NT2/D1 (cell line): ENCODE results near the gene PNKD.

ENCODE experiments used
- DNase-seq: peaks from one replicate; pipeline ENCODE4 v3.0.0-alpha.2; 2011; ENCODE audit warnings: low read depth, low spot score
- H3K27me3 ChIP-seq: 2 replicates; pipeline ENCODE4 v1.6.0; 2011; ENCODE audit warnings: mild to moderate bottlenecking; ENCODE audit not compliant: insufficient read length, insufficient read depth
- H3K36me3 ChIP-seq: 2 replicates; pipeline ENCODE4 v1.6.1; 2011; ENCODE audit warnings: mild to moderate bottlenecking, low read length, mixed read lengths; ENCODE audit not compliant: insufficient read depth, insufficient read length
- H3K4me1 ChIP-seq: 2 replicates; pipeline ENCODE4 v1.5.1; 2011; ENCODE audit not compliant: insufficient read depth, insufficient read length
- H3K4me3 ChIP-seq: 2 replicates; pipeline ENCODE4 v1.5.1; 2011; ENCODE audit warnings: low read depth; ENCODE audit not compliant: insufficient read length
- H3K9ac ChIP-seq: 2 replicates; pipeline ENCODE4 v1.6.0; 2011; ENCODE audit warnings: low read depth; ENCODE audit not compliant: insufficient read length
- H3K9me3 ChIP-seq: 2 replicates; pipeline ENCODE4 v1.5.1; 2011; ENCODE audit warnings: mild to moderate bottlenecking, low read length; ENCODE audit not compliant: insufficient read depth
- SUZ12 ChIP-seq: IDR thresholded peaks from 2 replicates; pipeline ENCODE4 v1.6.1; 2011; ENCODE audit not compliant: insufficient read length, insufficient read depth; ENCODE audit errors: extremely low read depth
- YY1 ChIP-seq: IDR thresholded peaks from 2 replicates; pipeline ENCODE4 v1.6.1; 2011; ENCODE audit not compliant: insufficient read length, insufficient read depth
- ZNF274 ChIP-seq: IDR thresholded peaks from 2 replicates; pipeline ENCODE4 v1.6.1; 2011; ENCODE audit warnings: mild to moderate bottlenecking, low read depth, low read length

PNKD gene

DNA sequence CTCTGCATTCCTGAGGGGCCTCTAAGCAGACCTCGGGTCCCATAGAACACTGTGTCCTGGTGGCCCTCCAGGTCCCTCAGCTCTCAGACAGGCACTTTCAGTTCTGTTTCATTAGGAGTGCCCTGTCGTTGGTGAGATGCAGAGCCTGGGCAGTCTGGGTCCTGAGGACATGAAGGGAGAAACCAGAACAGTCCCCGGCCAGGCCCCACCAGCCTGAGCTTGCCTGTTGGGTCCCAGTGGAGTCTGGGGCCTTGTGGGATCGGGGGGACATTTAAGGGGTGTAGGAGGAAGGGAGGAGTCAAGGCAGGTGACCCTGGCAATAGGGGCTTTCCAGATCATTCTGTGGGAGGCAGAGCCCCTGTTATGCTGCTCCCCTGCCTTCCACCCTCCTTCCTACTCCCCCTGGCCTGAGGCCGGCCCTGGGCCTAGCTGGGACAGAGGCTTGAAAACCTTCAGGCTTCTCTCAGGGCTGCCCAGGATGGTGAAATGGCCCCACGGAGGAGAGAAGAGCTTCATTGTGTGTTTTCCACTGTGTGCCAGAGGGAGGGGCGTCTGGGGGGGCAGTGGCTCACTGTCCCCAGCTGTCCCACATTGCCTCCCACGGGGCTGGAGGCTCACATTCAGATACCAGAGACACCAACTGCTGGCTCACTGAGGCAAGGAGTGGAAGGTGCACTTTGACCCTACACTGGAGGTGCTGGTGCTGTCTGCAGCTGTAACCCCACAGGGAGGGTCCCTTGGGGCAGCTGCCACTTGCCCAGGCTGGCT, 59.7 kb downstream of the PNKD start:
- Histone ChIP-seq H3K9ac (peak overlapping the region; percentile 17), H3K9me3 (no peaks in the 10 kb centered on the region), H3K36me3 (peaks cover 8% of the 10 kb centered on the region), H3K4me3 (no peak overlapping the region), H3K4me1 (peaks cover 21% of the 10 kb centered on the region), H3K27me3 (no peaks in the 10 kb centered on the region)
- DNase-seq: no peak
- no peak for TF ChIP-seq YY1
- TF ChIP-seq SUZ12: no peak
- no peak for TF ChIP-seq ZNF274

DNA sequence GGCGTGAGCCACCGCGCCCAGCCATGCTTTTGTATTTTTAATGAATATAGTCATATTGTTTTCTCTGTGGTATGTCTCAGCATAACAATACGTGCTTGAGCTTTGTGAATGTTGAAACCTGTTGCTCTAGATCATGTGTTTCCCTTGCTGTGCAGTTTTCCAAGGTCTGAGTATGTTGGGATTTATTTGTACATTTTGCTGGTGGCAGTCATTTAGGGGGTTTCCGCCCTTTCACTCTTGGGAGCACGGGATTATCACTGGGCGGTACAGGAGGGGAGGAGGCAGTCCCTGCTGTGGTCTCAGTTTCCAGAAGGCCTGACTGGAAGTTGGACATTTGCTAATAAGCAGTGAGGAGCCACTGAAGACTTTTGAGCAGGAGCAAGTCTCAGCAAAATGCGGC, 61.4 kb downstream of the PNKD start:
- H3K9ac ChIP-seq: no peak overlapping the region
- H3K4me1 ChIP-seq: peaks cover 14% of the 10 kb centered on the region
- no peaks in the 10 kb centered on the region for H3K27me3 ChIP-seq
- H3K9me3 ChIP-seq: no peaks in the 10 kb centered on the region
- H3K4me3 ChIP-seq: no peak overlapping the region
- no peak for DNase-seq
- peaks cover 5% of the 10 kb centered on the region for H3K36me3 ChIP-seq
- TF ChIP-seq ZNF274: no peak
- TF ChIP-seq SUZ12: no peak
- TF ChIP-seq YY1: no peak

- Histone ChIP-seq H3K9ac (no peak overlapping the region), H3K4me1 (peaks cover 9% of the 10 kb centered on the region), H3K4me3 (no peak overlapping the region), H3K9me3 (no peaks in the 10 kb centered on the region), H3K27me3 (no peaks in the 10 kb centered on the region), H3K36me3 (peaks cover 3% of the 10 kb centered on the region)
- no peak for TF ChIP-seq YY1
- TF ChIP-seq SUZ12: no peak
- no peak for TF ChIP-seq ZNF274
- DNase-seq: no peak
Observed at GRCh38 chr2:218332288-218332687, 62.0 kb downstream of the PNKD start.

DNA sequence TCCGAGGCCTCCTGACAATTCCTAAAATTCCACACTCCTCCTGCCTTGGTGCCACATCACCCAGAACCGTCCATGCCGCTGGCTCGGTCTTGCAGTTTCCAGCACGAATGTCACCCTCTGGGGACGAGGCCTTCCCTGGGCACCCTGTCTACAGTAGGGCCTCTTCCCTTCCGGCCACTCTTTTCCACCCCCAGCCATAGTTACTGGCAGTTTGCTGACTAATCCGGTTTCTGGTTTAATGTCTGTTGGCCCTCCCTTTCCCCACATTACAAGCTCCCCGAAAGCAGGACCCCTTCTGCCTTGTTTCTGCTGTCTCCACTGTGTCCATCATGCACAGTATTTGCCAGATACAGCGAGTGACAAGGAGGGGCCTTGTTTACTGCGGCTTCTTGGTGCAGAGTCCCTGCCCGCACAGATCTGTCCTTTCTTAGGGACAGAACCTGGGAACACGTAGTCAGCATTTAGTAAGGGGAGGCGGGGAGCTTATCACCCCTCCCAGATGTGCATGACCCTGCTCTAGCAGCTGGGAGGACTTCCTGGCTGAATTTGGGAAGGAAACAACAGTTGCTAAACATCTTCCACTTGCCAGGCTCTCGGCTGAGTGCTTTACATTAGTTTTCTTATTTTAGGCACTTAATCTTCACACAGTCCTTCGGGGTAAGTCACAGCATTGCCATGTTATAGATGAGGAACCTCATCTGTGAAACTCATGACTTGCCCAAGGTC, 62.8 kb downstream of the PNKD start:
- Histone ChIP-seq H3K9me3 (no peaks in the 10 kb centered on the region), H3K36me3 (peaks cover 3% of the 10 kb centered on the region), H3K4me3 (no peak overlapping the region), H3K4me1 (peaks cover 9% of the 10 kb centered on the region), H3K27me3 (no peaks in the 10 kb centered on the region), H3K9ac (peak overlapping the region; percentile 26)
- TF ChIP-seq SUZ12 (no peak), ZNF274 (no peak), YY1 (no peak)
- no peak for DNase-seq

DNA sequence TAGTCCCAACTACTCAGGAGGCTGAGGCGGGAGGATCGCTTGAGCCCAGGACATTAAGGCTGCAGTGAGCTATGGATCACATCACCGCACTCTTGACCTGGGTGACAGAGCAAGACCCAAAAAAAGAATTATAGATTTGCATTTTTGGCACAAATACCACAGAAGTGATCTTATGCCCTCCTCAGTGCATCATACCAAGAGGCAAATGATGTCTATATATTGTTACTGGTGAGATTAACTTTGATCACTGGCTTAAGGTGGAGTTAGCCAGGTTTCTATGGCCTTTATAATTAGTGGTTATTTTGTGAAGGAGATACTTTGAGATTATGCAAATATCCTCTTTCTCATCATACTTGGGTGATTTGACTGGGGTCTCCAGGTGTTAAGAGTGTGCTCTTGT, 64.2 kb downstream of the PNKD start:
- Histone ChIP-seq H3K4me1 (peaks cover 6% of the 10 kb centered on the region), H3K9ac (no peak overlapping the region), H3K9me3 (no peaks in the 10 kb centered on the region), H3K27me3 (no peaks in the 10 kb centered on the region), H3K36me3 (peaks cover 3% of the 10 kb centered on the region), H3K4me3 (no peak overlapping the region)
- TF ChIP-seq SUZ12 (no peak), YY1 (no peak), ZNF274 (no peak)
- DNase-seq: no peak

GRCh38 chr2:218340656-218341055, 70.3 kb downstream of the PNKD start:
- peaks cover 12% of the 10 kb centered on the region for H3K4me1 ChIP-seq
- no peaks in the 10 kb centered on the region for H3K9me3 ChIP-seq
- no peak overlapping the region for H3K9ac ChIP-seq
- H3K36me3 ChIP-seq: peaks cover 35% of the 10 kb centered on the region
- no peak for TF ChIP-seq ZNF274
- TF ChIP-seq SUZ12: no peak
- TF ChIP-seq YY1: no peak
- no peak overlapping the region for H3K4me3 ChIP-seq
- no peaks in the 10 kb centered on the region for H3K27me3 ChIP-seq
- no peak for DNase-seq

DNA sequence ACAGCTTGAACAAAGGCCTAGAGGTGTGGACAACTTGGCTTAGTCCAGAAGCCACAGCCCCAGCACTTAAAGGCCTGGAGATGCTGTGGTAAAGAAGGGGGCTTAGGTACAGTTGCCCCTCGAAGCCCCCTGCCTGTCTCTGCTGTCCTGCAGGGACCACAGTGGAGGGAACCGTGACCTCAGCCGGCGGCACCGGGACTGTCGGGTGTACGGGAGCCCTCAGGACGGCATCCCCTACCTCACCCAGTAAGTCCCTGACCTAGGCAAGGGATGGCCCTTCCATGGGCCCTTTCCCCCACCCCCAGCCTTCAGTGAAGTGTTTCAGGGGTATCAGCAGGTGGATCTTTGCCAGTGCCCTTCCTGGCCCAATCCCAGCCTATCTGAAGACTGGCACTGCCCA, 71.1 kb downstream of the PNKD start:
- Histone ChIP-seq H3K4me3 (no peak overlapping the region), H3K27me3 (no peaks in the 10 kb centered on the region), H3K4me1 (peaks cover 12% of the 10 kb centered on the region), H3K36me3 (peaks cover 42% of the 10 kb centered on the region), H3K9me3 (no peaks in the 10 kb centered on the region), H3K9ac (no peak overlapping the region)
- no peak for DNase-seq
- TF ChIP-seq ZNF274 (no peak), YY1 (no peak), SUZ12 (no peak)
